Endometrium (tissue), 2 donors: ENCODE results near the gene PHF11.
"Not testable (repeated sequence)": the region's sequence is repeated elsewhere in the genome, so short reads cannot be mapped to it uniquely, and the experiment has no call there.

Source experiments
- FAIRE-seq: peaks from 2 replicates; lab custom pipeline; 2012; peaks lifted over from hg19 to GRCh38; lab: Jason Lieb, UNC
- donor health status: control.
- donor health status: control.

The PHF11 gene

DNA sequence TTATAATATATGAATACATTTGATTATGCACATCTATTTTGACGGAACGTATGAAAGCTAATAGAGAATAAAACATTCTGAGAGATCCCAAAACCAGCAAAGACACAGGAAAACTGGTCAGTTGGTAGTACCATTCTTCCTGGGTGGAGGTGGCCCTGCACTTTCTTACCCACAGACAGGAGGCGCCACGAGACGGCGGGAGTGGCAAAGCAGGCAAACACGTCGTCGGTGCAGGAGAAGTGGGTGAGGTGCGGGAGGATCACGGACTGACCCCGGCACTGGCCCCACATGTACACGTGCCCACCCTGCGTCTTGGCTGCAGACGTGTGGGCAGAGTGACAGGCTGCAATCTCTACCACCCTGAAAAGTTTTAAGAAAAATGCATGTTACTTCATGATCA is 53.5 kb downstream of the PHF11 start:
- no peak for FAIRE-seq

DNA sequence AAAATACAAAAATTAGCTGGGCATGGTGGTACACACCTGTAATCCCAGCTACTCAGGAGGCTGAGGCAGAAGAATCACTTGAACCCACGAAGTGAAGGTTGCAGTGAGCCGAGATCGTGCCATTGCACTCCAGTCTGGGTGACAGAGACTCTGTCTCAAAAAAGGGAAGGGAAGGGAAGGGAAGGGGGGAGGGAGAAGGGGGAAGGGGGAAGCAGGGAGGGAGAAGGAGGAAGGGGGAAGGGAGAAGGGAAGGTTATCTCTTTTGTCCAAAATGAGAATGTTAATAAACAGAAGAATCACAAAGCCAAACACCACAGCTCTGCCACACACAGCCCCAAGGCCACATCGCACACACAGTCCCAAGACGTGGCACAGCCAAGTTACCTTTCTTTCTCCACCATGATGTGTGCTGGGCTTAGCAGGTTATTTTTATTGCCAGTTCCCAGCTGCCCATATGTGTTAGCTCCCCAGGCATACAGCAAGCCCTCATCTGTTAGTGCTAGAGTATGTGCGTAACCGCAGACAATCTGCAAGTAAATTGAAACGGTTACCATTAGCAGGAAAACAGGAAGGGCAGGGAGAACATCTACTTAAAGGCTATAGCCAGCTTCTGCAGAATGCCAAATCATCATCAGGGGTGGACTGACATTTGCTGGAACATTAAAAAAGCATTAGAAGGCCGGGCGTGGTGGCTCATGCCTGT is 55.3 kb downstream of the PHF11 start:
- no peak for FAIRE-seq

DNA sequence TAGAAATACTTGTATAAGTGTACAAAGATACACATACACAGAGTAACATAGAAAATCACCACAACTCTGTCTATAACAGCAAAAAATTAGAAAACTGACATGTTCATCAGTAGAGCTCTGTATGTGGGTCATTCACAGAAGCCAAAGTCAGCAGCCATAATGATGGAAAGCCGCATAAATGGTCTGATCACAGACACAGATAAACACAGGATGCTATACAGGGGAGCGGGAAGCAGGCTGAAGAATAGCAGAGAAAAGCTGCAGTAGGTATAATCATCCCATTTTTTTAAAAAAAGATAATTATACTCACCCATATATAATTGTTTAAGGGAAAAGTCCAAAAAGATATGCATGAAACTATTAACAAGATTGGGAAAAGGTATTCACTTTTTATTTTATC is 58.1 kb downstream of the PHF11 start:
- no peak for FAIRE-seq

DNA sequence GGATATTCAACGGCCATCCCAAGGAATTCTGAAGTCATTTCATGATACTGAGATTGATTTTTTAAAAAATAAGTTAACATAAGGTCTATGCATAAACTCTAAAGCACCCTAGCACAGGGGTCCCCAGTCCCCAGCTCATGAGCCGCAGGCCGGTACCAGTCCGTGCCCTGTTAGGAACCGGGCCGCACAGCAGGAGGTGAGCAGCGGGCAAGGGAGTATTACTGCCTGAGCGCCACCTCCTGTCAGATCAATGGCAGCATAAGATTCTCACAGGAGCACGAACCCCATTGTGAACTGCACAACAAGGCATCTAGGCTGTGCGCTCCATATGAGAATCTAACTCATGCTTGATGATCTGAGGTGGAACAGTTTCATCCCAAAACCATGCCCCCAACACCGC is 58.6 kb downstream of the PHF11 start:
- FAIRE-seq, result no peak

DNA sequence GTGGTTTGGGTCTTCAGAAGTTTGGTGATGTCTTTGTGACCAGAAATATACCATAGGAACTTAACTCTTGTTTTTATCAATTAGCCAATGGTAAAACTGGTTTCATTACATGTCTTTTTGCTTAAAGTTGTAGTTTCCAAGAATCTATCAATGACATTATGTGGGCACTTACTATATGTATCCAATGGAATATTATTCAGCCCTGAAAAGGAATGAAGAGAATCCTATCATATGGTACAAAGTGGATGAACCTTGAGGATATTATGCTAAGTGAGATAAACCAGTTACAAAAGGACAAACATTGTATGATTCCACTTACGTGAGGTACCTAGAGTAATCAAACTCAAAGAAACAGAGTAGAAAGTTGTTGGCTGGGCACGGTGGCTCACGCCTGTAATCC is 63.3 kb downstream of the PHF11 start:
- no peak for FAIRE-seq

DNA sequence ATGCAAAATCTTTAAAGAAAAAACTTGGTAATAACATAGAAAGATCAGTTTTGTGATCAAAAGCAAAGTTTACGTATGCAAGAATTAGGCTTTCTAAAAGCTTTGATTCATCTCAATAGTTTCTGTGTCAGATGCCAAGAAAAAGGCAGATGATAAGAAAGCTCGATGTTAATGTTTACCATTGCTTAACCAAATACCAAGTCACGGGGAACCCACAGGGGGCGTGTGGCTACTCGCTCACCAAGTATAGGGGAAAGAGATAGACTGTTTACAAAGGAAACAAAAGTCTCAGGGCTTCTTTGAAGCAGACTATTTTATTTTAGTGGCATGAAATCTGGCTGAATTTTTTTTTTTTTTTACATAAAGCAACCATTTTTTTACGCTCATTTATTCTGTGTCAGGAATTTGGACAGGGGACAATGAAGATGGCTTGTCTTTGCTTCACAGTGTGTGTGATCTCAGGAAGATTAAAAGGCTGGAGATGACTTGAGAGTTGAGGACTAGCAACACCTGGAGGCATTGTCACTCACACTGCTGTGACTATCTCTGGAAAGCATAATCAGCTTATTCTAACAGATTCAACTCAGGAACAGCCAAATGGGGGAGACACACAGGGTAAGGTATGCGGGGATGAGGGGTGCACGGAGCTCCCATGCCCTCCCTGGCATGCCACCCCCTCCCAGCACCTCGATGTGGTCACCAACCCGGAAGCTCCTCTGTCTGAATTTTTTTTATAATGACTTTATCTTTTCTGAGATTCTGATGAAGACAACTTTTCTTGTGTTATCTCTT is 64.7 kb downstream of the PHF11 start:
- FAIRE-seq, result no peak

DNA sequence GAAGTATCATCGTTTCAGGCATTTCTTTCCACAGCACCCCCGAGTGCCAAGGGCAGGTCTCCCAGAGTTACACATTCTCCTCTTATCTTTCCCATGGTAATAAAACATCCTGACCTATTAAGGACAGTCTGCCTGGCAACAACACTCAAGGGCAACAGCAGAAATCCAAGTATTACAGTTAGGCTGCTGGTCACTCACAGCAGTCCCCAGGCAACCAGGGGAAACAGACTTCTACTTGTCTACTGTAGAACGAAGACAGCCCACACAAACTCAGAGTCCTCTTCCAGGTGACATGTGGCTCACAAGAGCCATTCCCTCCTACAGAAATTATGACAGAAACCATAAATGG is 65.3 kb downstream of the PHF11 start:
- FAIRE-seq, result no peak

DNA sequence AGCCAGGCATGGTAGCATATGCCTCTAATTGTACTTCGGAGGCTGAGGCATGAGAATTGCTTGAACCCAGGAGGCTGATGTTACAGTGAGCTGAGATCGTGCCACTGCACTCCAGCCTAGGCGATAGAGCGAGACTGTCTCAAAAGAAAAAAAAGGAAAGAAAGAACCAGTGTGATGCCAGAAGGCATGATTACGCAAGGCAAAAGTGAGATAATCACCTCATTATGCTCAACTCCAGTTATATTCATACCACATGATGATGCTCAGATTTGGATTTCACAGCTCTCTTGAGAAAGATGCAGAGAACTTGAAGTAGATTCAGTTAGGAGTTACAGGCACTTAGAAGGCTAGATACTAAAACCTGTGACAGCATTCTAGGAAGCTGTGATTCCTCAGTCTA is 67.8 kb downstream of the PHF11 start:
- no peak for FAIRE-seq

DNA sequence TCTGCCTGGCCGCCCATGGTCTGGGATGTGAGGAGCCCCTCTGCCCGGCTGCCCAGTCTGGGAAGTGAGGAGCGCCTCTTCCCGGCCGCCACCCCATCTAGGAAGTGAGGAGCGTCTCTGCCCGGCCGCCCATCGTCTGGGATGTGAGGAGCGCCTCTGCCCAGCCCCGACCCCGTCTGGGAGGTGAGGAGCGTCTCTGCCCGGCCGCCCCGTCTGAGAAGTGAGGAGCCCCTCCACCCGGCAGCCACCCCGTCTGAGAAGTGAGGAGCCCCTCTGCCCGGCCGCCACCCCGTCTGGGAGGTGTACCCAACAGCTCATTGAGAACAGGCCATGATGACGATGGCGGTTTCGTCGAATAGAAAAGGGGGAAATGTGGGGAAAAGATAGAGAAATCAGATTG is 69.7 kb downstream of the PHF11 start:
- not testable (repeated sequence) for FAIRE-seq

DNA sequence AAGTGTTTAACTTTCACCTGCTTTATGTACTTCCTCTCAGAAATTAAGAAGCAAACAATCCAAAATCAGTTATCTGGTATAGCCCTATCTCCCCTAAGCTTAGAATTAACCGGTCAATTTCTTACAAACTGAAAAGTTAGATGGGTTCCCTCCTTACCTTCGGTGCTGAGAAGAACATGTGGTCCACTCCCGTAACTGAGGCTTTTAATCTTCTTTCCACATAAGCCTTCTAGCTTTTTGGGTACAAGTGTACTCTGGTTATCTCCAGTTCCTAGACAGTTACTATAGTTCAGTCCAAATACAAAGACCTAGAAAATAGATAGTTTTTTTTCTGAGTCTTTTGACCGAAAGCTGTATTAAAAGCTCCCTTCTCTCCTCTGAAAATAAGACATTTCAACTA is 70.7 kb downstream of the PHF11 start:
- FAIRE-seq, result no peak

DNA sequence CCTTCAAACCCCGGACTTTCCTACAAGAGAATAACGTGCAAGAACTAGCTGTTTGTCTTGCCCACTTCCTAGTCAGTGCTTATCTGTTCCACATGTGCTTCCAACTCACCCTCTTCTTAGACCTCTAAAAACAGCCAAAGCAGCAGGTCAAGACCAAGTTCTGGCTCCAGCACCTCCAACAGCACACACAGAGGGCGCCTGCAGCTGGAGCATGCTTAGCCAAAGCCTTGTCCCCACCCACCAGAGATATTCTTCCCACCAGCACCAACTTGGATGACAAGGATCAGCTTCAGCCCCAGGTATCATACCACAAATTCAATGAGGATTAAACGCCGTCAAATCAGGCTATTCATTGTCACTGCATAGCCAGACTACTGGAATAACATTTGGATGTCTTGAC is 71.7 kb downstream of the PHF11 start:
- FAIRE-seq, result no peak

DNA sequence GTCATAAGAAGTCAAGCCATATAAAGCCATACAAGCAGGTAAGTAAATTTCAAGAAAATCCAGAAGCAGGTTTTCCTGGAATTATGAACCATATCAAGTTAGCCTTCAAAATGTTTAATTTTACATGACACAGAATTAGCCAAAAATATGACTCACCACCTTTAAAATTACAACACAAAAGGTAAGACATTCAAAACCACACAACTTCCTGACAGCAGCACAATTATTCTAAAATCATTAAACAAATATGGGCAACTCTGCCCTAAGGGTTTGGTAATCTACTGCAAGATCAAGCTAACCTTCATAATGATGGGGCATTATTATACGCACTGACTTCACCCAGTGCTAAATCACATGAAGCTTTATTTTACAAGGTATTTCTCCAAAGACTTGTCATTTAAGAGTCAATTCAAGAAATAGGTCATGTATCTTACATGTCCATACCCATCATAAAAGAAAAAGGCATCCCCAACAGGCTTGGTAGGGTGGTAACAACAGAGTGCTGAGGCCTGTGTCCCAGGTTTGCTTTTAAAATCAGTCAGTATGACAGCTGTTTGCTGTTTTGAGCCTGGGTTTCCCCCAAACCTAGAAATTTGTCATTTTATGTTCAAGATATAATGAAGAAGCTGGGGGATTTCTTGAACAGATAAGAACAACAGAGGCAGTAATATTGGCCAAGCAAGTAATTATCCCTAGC is 74.4 kb downstream of the PHF11 start:
- no peak for FAIRE-seq

DNA sequence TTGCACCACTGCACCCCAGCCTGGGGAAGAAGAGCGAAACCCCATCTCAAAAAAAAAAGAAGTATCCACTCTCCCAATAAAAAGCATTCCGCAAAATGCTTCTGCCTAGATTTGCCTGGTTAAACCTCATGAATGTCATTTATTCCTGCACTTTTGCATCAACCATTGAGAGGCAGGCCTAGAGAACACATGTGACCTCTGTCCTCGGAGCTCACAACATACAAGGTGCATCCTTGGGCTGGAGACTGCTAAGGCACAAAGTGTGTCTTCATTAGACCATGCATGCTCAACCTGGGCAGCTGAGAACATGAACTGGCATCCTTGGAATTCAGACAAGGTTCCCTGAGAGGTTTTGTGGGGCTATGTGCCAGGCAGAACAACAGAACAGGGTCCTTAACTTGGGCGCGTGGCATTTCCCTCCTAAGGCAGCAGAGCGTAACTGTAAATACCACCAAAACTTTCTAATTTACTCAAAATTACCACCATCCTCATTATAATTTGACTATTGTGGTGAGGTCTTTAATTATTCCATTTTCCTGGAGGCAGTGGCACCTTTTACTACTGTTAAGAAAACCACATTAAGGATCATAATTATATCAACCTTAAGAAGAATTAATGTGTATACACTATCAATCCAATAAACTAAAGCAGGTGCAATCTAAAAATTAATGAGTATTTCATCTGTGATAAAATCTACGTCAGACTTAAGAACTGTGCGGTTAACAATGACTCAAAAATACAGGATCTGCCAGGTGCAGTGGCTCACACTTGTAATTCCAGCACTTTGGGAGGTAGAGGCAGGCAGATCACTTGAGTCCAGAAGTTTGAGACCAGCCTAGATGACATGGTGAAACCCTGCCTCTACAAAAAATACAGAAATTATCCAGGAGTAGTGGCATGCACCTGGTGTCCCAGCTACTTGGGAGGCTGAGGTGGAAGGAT is 75.8 kb downstream of the PHF11 start:
- no peak for FAIRE-seq
